NCI-H2171 treated with DMSO at 0.1 percent for 48 hours (cell line): ENCODE results near the gene NTM.

Experiments
- DNase-seq: peaks from one replicate; lab custom pipeline; 2025; lab: John Stamatoyannopoulos, UW

NTM gene

GRCh38 chr11:132158696-132159095, 788.3 kb downstream of the NTM start:
- no peak for DNase-seq

- no peak for DNase-seq
Measured at GRCh38 chr11:132161403-132162078, 791.1 kb downstream of the NTM start.

- DNase-seq = no peak
Measured at GRCh38 chr11:132168344-132168981, 798.0 kb downstream of the NTM start.

GRCh38 chr11:132171031-132171430, 800.6 kb downstream of the NTM start:
- no peak for DNase-seq

GRCh38 chr11:132174362-132175255, 804.2 kb downstream of the NTM start:
- no peak for DNase-seq

- DNase-seq = no peak
Measured at GRCh38 chr11:132177106-132177505, 806.7 kb downstream of the NTM start.

- no peak for DNase-seq
Measured at GRCh38 chr11:132184079-132184478, 813.7 kb downstream of the NTM start.

GRCh38 chr11:132185726-132186592, 815.5 kb downstream of the NTM start:
- no peak for DNase-seq

- DNase-seq = no peak
Measured at GRCh38 chr11:132186699-132187098, 816.3 kb downstream of the NTM start.

GRCh38 chr11:132187386-132187785, 817.0 kb downstream of the NTM start:
- no peak for DNase-seq

GRCh38 chr11:132187814-132188213, 817.4 kb downstream of the NTM start:
- no peak for DNase-seq

- DNase-seq = no peak
Measured at GRCh38 chr11:132196928-132197327, 826.5 kb downstream of the NTM start.

- no peak for DNase-seq
Measured at GRCh38 chr11:132200353-132200936, 830.0 kb downstream of the NTM start.

- DNase-seq = no peak
Measured at GRCh38 chr11:132202621-132203020, 832.2 kb downstream of the NTM start.

GRCh38 chr11:132205006-132205405, 834.6 kb downstream of the NTM start:
- no peak for DNase-seq

GRCh38 chr11:132205496-132205895, 835.1 kb downstream of the NTM start:
- DNase-seq = no peak

- DNase-seq = no peak
Measured at GRCh38 chr11:132206993-132207392, 836.6 kb downstream of the NTM start.

GRCh38 chr11:132208477-132209055, 838.2 kb downstream of the NTM start:
- DNase-seq = no peak

GRCh38 chr11:132211479-132211878, 841.1 kb downstream of the NTM start:
- no peak for DNase-seq

GRCh38 chr11:132217856-132218255, 847.4 kb downstream of the NTM start:
- DNase-seq = no peak

- DNase-seq = no peak
Measured at GRCh38 chr11:132220474-132220873, 850.1 kb downstream of the NTM start.
